ENCODE results near the gene COP1. TPM values are rescaled to one million over a fixed set of nuclear protein-coding genes. Genes with fewer than 3 reads are reported as not detected.

Gene COP1
- total RNA-seq, 1 experiment from 2014 or later = 35.8 TPM

DNA sequence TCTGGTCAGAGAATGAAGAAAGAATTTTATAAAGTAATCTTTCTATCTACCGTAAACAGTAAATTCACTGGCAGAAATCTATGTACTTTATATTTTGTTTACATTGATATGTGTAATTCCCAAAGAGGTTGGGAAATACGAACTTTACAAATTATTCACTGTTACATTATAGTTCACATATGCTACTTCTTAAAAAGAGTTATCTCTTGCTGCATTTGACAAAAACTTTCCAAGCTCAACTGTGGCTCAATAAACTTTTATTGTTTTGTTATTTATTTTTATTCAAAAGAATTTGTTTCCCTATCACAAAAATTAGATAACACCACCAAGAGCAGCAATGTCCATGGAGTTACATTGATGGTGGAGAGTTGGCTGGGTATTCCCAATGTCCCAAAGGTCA is 262.5 kb downstream of the COP1 start:
- BruUV-seq (replicated peaks) = no TSS peak
- H3K4me3 ChIP-seq (ENCODE audit: low read depth, low read length, poor library complexity, severe bottlenecking) = no peak overlapping the region
- no peak for DNase-seq (ENCODE audit: low spot score)
- no peaks in the 10 kb centered on the region for H3K9me3 ChIP-seq (ENCODE audit: low read depth, low read length, poor library complexity, severe bottlenecking)
- no peaks in the 10 kb centered on the region for H3K4me1 ChIP-seq (ENCODE audit: insufficient read depth, low read length, poor library complexity, severe bottlenecking)
- H3K36me3 ChIP-seq (ENCODE audit: insufficient read depth, low read length, poor library complexity, severe bottlenecking) = no peaks in the 10 kb centered on the region
- no peaks in the 10 kb centered on the region for H3K27me3 ChIP-seq (replicated peaks; ENCODE audit: insufficient read depth, low read depth, low read length, poor library complexity)
- no peak overlapping the region for H3K27ac ChIP-seq (ENCODE audit: low read depth, low read length, poor library complexity, severe bottlenecking)
- TF ChIP-seq, protein P1, sequence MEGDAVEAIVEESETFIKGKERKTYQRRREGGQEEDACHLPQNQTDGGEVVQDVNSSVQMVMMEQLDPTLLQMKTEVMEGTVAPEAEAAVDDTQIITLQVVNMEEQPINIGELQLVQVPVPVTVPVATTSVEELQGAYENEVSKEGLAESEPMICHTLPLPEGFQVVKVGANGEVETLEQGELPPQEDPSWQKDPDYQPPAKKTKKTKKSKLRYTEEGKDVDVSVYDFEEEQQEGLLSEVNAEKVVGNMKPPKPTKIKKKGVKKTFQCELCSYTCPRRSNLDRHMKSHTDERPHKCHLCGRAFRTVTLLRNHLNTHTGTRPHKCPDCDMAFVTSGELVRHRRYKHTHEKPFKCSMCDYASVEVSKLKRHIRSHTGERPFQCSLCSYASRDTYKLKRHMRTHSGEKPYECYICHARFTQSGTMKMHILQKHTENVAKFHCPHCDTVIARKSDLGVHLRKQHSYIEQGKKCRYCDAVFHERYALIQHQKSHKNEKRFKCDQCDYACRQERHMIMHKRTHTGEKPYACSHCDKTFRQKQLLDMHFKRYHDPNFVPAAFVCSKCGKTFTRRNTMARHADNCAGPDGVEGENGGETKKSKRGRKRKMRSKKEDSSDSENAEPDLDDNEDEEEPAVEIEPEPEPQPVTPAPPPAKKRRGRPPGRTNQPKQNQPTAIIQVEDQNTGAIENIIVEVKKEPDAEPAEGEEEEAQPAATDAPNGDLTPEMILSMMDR (conservative IDR thresholded peaks at IDR 0.05; ENCODE audit: low read depth, low read length) = no peak
- no peak for TF ChIP-seq EZH2 (IDR thresholded peaks at IDR 0.05; ENCODE audit: borderline replicate concordance, low read depth, low read length, poor library complexity, severe bottlenecking)
- CTCF ChIA-PET = no interaction called here
- POLR2A ChIA-PET (ENCODE audit: low non-redundant PET) = no interaction called here
- intact Hi-C loops (cut with micrococcal nuclease; ENCODE audit: unreplicated experiment) = no loop called here

DNA sequence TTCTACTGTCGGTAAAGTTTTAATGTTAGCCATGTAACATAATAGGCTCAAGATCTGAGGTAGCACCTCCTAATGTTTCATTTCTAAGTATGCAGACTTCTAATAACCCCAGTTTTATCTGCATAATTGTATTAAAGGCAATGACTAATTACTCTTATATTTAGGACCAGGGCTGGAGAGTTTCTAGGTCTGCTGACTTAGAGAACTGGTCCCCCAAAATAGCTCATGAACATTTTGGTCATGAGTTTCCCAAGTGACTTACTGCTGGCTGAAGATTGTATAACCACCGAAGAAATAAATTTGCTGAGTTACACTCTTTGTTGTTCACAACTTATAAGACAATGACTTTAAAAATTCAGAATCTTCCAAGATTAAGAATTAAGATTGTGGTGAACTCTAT is 265.9 kb downstream of the COP1 start:
- Histone ChIP-seq H3K36me3 (ENCODE audit: insufficient read depth, low read length, poor library complexity, severe bottlenecking) (no peaks in the 10 kb centered on the region), H3K4me1 (ENCODE audit: insufficient read depth, low read length, poor library complexity, severe bottlenecking) (no peaks in the 10 kb centered on the region), H3K27ac (ENCODE audit: low read depth, low read length, poor library complexity, severe bottlenecking) (no peak overlapping the region), H3K27me3 (replicated peaks; ENCODE audit: insufficient read depth, low read depth, low read length, poor library complexity) (no peaks in the 10 kb centered on the region), H3K9me3 (ENCODE audit: low read depth, low read length, poor library complexity, severe bottlenecking) (no peaks in the 10 kb centered on the region), H3K4me3 (ENCODE audit: low read depth, low read length, poor library complexity, severe bottlenecking) (no peak overlapping the region)
- intact Hi-C loops (cut with micrococcal nuclease; ENCODE audit: unreplicated experiment) = no loop called here
- POLR2A ChIA-PET (ENCODE audit: low non-redundant PET) = no interaction called here
- DNase-seq (ENCODE audit: low spot score) = no peak
- CTCF ChIA-PET = no interaction called here
- BruUV-seq (replicated peaks) = no TSS peak
- TF ChIP-seq, protein P1 (conservative IDR thresholded peaks at IDR 0.05; ENCODE audit: low read depth, low read length) = no peak
- TF ChIP-seq EZH2 (IDR thresholded peaks at IDR 0.05; ENCODE audit: borderline replicate concordance, low read depth, low read length, poor library complexity, severe bottlenecking) = no peak

DNA sequence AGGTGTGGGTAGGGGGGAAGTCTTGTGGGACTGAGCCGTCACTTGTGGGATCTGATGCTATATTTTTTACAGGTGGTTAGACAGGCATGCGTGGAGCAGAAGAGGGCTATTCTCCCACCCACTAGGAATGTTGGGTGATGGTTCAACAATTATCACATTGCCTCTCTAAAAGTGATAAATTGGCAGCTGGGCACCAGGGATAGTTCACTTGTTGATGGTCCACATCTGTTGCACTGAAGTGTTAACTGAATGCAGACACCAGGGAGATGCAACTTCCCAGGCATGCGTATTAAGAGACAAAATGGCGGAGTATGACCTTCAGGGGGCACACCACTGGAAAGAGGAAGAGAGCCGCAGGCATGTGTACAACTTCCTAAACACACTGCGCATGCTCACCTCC is 270.4 kb downstream of the COP1 start:
- CTCF ChIA-PET = no interaction called here
- no peak for DNase-seq (ENCODE audit: low spot score)
- Histone ChIP-seq H3K4me3 (ENCODE audit: low read depth, low read length, poor library complexity, severe bottlenecking) (no peak overlapping the region), H3K4me1 (ENCODE audit: insufficient read depth, low read length, poor library complexity, severe bottlenecking) (no peaks in the 10 kb centered on the region), H3K27me3 (replicated peaks; ENCODE audit: insufficient read depth, low read depth, low read length, poor library complexity) (no peaks in the 10 kb centered on the region), H3K9me3 (ENCODE audit: low read depth, low read length, poor library complexity, severe bottlenecking) (no peaks in the 10 kb centered on the region), H3K36me3 (ENCODE audit: insufficient read depth, low read length, poor library complexity, severe bottlenecking) (no peaks in the 10 kb centered on the region), H3K27ac (ENCODE audit: low read depth, low read length, poor library complexity, severe bottlenecking) (no peak overlapping the region)
- no TSS peak for BruUV-seq (replicated peaks)
- intact Hi-C loops (cut with micrococcal nuclease; ENCODE audit: unreplicated experiment) = no loop called here
- POLR2A ChIA-PET (ENCODE audit: low non-redundant PET) = no interaction called here
- TF ChIP-seq, protein P1 (conservative IDR thresholded peaks at IDR 0.05; ENCODE audit: low read depth, low read length) = no peak
- TF ChIP-seq EZH2 (IDR thresholded peaks at IDR 0.05; ENCODE audit: borderline replicate concordance, low read depth, low read length, poor library complexity, severe bottlenecking) = no peak

Measured in A673 (cell line).